CD4-positive, alpha-beta T cell (primary cell): Measurements from ENCODE around the gene TNXB. TPM values are rescaled to one million over a fixed set of nuclear protein-coding genes. Genes with fewer than 3 reads are reported as not detected.

ENCODE experiments used
- ATAC-seq: fragments of 200-7000 bp; cut with Tn5 transposase; one replicate; pipeline ENCODE4 v1.10.0; 2022; ENCODE audit warnings: mild to moderate bottlenecking; ENCODE audit not compliant: poor library complexity
- CTCF ChIA-PET: fragments of 350-600 bp; sonication (Branson Sonifier 250); formaldehyde crosslinking; loops from one replicate; lab custom pipeline; 2021; ENCODE audit warnings: antibody characterized with exemption, inconsistent platforms; lab: Charles Lee
- POLR2A ChIA-PET: fragments of 350-600 bp; sonication (Branson Sonifier 250); formaldehyde crosslinking; loops from one replicate; lab custom pipeline; 2021; ENCODE audit warnings: antibody characterized with exemption, inconsistent platforms; lab: Charles Lee
- DNase-seq, 14 experiments: peaks; one replicate each; pipeline ENCODE4 v3.0.0-alpha.2; 2013 to 2020; ENCODE audit warnings: mixed read lengths in 2 of 14
- H3K27ac ChIP-seq, 2 donors: one replicate each; pipeline versions ENCODE4 v1.5.1 to v1.7.0; 2013; ENCODE audit warnings: low read length in 2 of 2, low read depth in 1 of 2, mild to moderate bottlenecking in 1 of 2
- H3K27me3 ChIP-seq, 2 experiments: 1 replicate in 1 of 2; 2 replicates in 1 of 2; pipeline versions ENCODE4 v1.6.1 to v1.7.0; 2013; ENCODE audit warnings: low read length in 2 of 2, control low read depth in 1 of 2, mild to moderate bottlenecking in 1 of 2, moderate library complexity in 1 of 2; ENCODE audit not compliant: insufficient read depth in 2 of 2, control insufficient read depth in 1 of 2
- H3K36me3 ChIP-seq: one replicate; pipeline ENCODE4 v1.6.1; 2013; ENCODE audit warnings: low read length, control low read depth; ENCODE audit not compliant: insufficient read depth
- H3K4me1 ChIP-seq: one replicate; pipeline ENCODE4 v1.6.1; 2013; ENCODE audit warnings: low read length, control low read depth; ENCODE audit not compliant: insufficient read depth
- H3K4me3 ChIP-seq: one replicate; pipeline ENCODE4 v1.5.1; 2013; ENCODE audit warnings: mild to moderate bottlenecking, low read length, moderate library complexity
- H3K9me3 ChIP-seq, 2 experiments: 1 replicate in 1 of 2; 2 replicates in 1 of 2; pipeline versions ENCODE4 v1.6.1 to v1.7.0; 2013; ENCODE audit warnings: low read length in 2 of 2, mild to moderate bottlenecking in 2 of 2, control low read depth in 1 of 2, moderate library complexity in 1 of 2; ENCODE audit not compliant: control insufficient read depth in 1 of 2, insufficient read depth in 1 of 2
- H3K27ac Mint-ChIP-seq: one replicate; pipeline ENCODE4 v1.8.0; 2020; ENCODE audit warnings: mixed read lengths
- H3K27me3 Mint-ChIP-seq: one replicate; pipeline ENCODE4 v1.8.0; 2021; ENCODE audit warnings: mixed read lengths
- H3K36me3 Mint-ChIP-seq: one replicate; pipeline ENCODE4 v1.8.0; 2021; ENCODE audit warnings: low read depth, mixed read lengths
- H3K4me1 Mint-ChIP-seq: one replicate; pipeline ENCODE4 v1.8.0; 2021; ENCODE audit warnings: low read depth, mixed read lengths
- H3K4me3 Mint-ChIP-seq: one replicate; pipeline ENCODE4 v1.8.0; 2020; ENCODE audit warnings: mild to moderate bottlenecking, mixed read lengths
- H3K9me3 Mint-ChIP-seq: one replicate; pipeline ENCODE4 v1.8.0; 2020; ENCODE audit warnings: mixed read lengths
- intact Hi-C, 2 experiments: fragments of 100-400 bp; cut with DNase I in 1 of 2; cut with micrococcal nuclease in 1 of 2; formaldehyde crosslinking; loops; one replicate each; pipeline versions ENCODE4 v1.15.1 to v1.9.0; 2023 to 2025; cut with DNase I, micrococcal nuclease
- total RNA-seq, 174 experiments: library from RNA in 2 of 174; stranded (reverse) in 2 of 174; gene quantifications; one replicate each; pipeline ENCODE4 v1.2.3 and lab custom pipeline; 2021 to 2026
- TF ChIP-seq, protein P1 (sequence below): fragments of 200-600 bp; IDR thresholded peaks from one replicate; pipeline ENCODE4 v1.8.0; 2022; ENCODE audit warnings: antibody characterized with exemption, mild to moderate bottlenecking

The TNXB gene
- total RNA-seq, 2 experiments from 2014 or later = 8.3 to 9.0 TPM

DNA sequence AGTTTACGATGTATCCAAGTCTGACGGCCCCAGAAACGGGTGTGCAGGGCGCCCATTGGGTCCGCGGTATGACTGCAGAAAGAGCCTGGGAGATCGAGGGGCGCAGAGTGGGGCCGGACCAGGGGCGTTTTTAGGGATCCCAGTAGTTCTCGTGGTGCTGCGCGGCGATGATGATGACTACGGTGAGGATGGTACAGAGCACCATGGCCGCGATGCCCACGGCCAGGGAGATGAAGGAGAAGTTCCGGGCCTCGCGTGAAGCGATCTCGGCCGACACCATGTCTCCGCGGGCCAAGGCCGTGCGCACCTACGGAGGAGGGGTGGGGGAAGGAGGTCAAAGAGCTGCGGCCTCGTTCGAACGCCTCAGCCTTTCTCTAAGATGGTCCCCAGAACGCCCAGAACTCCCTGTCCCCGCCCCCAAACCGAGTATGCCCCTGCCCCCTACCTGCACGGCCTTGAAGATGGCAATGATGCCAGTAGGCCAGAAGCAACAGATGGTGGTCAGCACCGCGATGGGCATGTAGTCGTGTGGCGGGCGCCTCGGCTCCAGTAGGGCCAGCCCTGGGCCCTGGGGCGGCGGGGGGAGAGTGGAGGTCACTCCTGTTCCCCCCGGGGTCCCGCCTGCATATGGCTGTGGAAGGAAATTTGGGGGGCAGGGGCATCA lies 40.1 kb upstream of the TNXB start:
- H3K4me1 Mint-ChIP-seq = peaks cover 56% of the 10 kb centered on the region
- H3K27ac ChIP-seq = no peak overlapping the region
- ATAC-seq (peak; percentile 14), DNase-seq (peak in 1 of 14 experiments; percentile 38)
- H3K9me3 Mint-ChIP-seq = no peaks in the 10 kb centered on the region
- H3K36me3 Mint-ChIP-seq = peaks cover 8% of the 10 kb centered on the region
- TF ChIP-seq, protein P1, sequence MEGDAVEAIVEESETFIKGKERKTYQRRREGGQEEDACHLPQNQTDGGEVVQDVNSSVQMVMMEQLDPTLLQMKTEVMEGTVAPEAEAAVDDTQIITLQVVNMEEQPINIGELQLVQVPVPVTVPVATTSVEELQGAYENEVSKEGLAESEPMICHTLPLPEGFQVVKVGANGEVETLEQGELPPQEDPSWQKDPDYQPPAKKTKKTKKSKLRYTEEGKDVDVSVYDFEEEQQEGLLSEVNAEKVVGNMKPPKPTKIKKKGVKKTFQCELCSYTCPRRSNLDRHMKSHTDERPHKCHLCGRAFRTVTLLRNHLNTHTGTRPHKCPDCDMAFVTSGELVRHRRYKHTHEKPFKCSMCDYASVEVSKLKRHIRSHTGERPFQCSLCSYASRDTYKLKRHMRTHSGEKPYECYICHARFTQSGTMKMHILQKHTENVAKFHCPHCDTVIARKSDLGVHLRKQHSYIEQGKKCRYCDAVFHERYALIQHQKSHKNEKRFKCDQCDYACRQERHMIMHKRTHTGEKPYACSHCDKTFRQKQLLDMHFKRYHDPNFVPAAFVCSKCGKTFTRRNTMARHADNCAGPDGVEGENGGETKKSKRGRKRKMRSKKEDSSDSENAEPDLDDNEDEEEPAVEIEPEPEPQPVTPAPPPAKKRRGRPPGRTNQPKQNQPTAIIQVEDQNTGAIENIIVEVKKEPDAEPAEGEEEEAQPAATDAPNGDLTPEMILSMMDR = no peak
- peak overlapping the region; percentile 86 for H3K27ac Mint-ChIP-seq
- POLR2A ChIA-PET = interaction anchor here (1.1 to 1.2 kb wide), 2 partner anchors 22 to 46 kb away, joined by 3 read pairs; partner anchors contain the start of gene ATF6B
- peaks cover 32% of the 10 kb centered on the region for H3K27me3 Mint-ChIP-seq
- H3K4me3 Mint-ChIP-seq = peak overlapping the region; percentile 94
- no peaks in the 10 kb centered on the region for H3K36me3 ChIP-seq
- intact Hi-C loops = loop anchor here in 1 of 2 experiments (5.0 kb wide), 1 partner anchor 43 kb away; the partner anchor contains the start of genes GPSM3 and PBX2
- H3K27me3 ChIP-seq = peaks cover 11 to 26% of the 10 kb centered on the region in 2 experiments
- peaks cover 0 to 11% of the 10 kb centered on the region in 2 experiments for H3K9me3 ChIP-seq
- peaks cover 53% of the 10 kb centered on the region for H3K4me1 ChIP-seq
- CTCF ChIA-PET = interaction anchor here (1.0 to 1.7 kb wide), 4 partner anchors 13 to 96 kb away, joined by 3 to 5 read pairs (median 4); no protein-coding TSS in a partner anchor
- peak overlapping the region; percentile 53 for H3K4me3 ChIP-seq

DNA sequence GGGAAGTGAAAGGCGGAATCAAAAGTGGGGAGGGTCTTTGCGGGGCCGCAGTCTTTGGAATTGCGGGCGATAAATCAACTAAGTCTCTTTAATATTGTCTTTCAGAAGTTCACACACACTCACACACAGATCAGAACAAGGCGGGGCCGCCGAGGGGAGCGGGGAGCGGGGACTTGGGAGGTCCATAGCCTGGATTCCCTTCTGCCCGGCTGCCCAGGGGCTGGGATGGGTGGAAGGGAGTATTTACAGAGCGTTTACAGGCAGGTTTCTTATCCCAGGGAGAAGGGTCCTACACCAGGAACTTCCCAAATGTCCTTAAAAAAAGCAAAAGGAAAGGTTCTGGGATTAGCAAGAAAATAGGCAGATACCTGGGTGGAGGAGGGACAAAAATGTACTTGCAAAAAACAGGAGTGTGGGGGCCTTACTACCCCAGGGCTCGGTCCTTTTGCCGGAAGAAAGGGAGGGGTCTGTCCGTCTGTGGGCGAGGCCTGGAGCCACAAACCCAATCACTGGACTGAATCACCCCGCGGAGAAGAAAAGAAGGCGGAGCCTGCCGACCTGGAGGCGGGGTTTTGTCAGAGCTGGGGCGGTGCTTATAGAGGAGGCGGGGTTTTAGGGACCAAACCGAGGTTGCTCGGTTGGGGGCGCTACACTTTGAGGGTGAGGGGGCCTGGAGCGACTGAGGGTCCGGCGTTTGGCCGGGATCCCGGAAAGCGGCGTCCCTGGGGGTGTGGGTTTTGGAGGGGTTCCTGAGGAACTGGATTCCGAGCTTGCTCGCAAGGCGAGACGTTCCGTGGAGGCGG lies 39.4 kb upstream of the TNXB start:
- H3K9me3 Mint-ChIP-seq = no peaks in the 10 kb centered on the region

More for the DNA sequence above, 39.4 kb upstream of the TNXB start:
- POLR2A ChIA-PET = interaction anchor here (1.1 to 1.2 kb wide), 2 partner anchors 21 to 47 kb away, joined by 3 read pairs; partner anchors contain the start of gene ATF6B
- H3K4me3 Mint-ChIP-seq = peak overlapping the region; percentile 94
- Histone ChIP-seq H3K4me1 (peaks cover 45% of the 10 kb centered on the region), H3K36me3 (no peaks in the 10 kb centered on the region), H3K27me3 (peaks cover 11 to 26% of the 10 kb centered on the region in 2 experiments), H3K4me3 (peak overlapping the region; percentile 53), H3K27ac (no peak overlapping the region), H3K9me3 (peaks cover 0 to 11% of the 10 kb centered on the region in 2 experiments)
- TF ChIP-seq, protein P1 = peak; percentile 39
- H3K27me3 Mint-ChIP-seq = peaks cover 32% of the 10 kb centered on the region
- DNase-seq (peak; percentile 42 to 81 (median 69)), ATAC-seq (peak; percentile 82)
- peaks cover 4% of the 10 kb centered on the region for H3K36me3 Mint-ChIP-seq
- intact Hi-C loops = loop anchor here in 1 of 2 experiments (5.0 kb wide), 1 partner anchor 44 kb away; the partner anchor contains the start of genes GPSM3 and PBX2
- H3K27ac Mint-ChIP-seq = peak overlapping the region; percentile 86
- CTCF ChIA-PET = interaction anchor here (0.6 to 1.7 kb wide), 7 partner anchors 12 to 97 kb away, joined by 3 to 5 read pairs (median 3); partner anchors contain the start of gene FKBPL
- peaks cover 49% of the 10 kb centered on the region for H3K4me1 Mint-ChIP-seq
